Testis (tissue), 3 donors: Measurements from ENCODE around the gene HSD17B3. TPM values are rescaled to one million over a fixed set of nuclear protein-coding genes. Genes with fewer than 3 reads are reported as not detected.

Experiments
- DNase-seq: peaks from one replicate; pipeline ENCODE4 v3.0.0-alpha.2; 2019
- H3K27ac ChIP-seq, 2 donors: fragments of 200-600 bp; sonication (generic); one replicate each; pipeline ENCODE4 v1.5.1; 2019
- H3K27me3 ChIP-seq: fragments of 200-600 bp; sonication (generic); one replicate; pipeline ENCODE4 v1.5.1; 2019
- H3K36me3 ChIP-seq: fragments of 200-600 bp; sonication (generic); one replicate; pipeline ENCODE4 v1.5.1; 2017; ENCODE audit warnings: low read depth; ENCODE audit errors: missing control alignments
- H3K4me1 ChIP-seq: fragments of 200-600 bp; sonication (generic); one replicate; pipeline ENCODE4 v1.5.1; 2019
- H3K4me3 ChIP-seq, 2 donors: fragments of 200-600 bp; sonication (generic); one replicate each; pipeline ENCODE4 v1.5.1; 2017 to 2019
- H3K9me3 ChIP-seq: fragments of 200-600 bp; sonication (generic); one replicate; pipeline ENCODE4 v1.5.1; 2017
- POLR2A ChIP-seq: fragments of 450-650 bp; IDR thresholded peaks from one replicate; pipeline ENCODE4 v1.6.1; 2017; ENCODE audit warnings: antibody characterized with exemption, mild to moderate bottlenecking, moderate library complexity
- WGBS, 2 donors: methylation state at CpG; one replicate each; pipeline ENCODE4 v1.1.5; 2018; 5-methylcytosine and 5-hydroxymethylcytosine counted together
- intact Hi-C: fragments of 100-400 bp; cut with DNase I; formaldehyde crosslinking; loops from one replicate; pipeline ENCODE4 v1.15.1; 2023; ENCODE audit warnings: low total_unique reads
- polyA plus RNA-seq: library from polyadenylated mRNA; stranded (reverse); fragments of 350-450 nt; fragmentation: Illumina TruSeq; extraction: RNeasy Lipid Tissue Mini Kit (QIAGEN cat#74804); gene quantifications from one replicate; pipeline ENCODE4 v1.2.3, GENCODE V29; 2014; ENCODE audit warnings: low read depth, low replicate concordance; ENCODE audit not compliant: insufficient read depth
- total RNA-seq, 2 donors: library from RNA; depleted of rRNA; stranded (reverse); fragments of >200 nt; gene quantifications; one replicate each; pipeline ENCODE4 v1.2.3, GENCODE V29; 2016
- TF ChIP-seq, protein P1 (sequence below), 3 experiments: fragments of 450-650 bp in 2 of 3; fragments of 200-600 bp in 1 of 3; sonication (generic) in 1 of 3; IDR thresholded peaks; one replicate each; pipeline ENCODE4 v1.5.1; 2016 to 2019; ENCODE audit warnings: antibody characterized with exemption in 3 of 3, mild to moderate bottlenecking in 2 of 3, moderate library complexity in 1 of 3

HSD17B3 gene
- total and polyA plus RNA-seq, 3 donors from 2014 or later = 103 to 159 (median 104) TPM

GRCh38 chr9:96209407-96210271, 92.3 kb downstream of the HSD17B3 start:
- no peak for TF ChIP-seq POLR2A
- TF ChIP-seq, protein P1, sequence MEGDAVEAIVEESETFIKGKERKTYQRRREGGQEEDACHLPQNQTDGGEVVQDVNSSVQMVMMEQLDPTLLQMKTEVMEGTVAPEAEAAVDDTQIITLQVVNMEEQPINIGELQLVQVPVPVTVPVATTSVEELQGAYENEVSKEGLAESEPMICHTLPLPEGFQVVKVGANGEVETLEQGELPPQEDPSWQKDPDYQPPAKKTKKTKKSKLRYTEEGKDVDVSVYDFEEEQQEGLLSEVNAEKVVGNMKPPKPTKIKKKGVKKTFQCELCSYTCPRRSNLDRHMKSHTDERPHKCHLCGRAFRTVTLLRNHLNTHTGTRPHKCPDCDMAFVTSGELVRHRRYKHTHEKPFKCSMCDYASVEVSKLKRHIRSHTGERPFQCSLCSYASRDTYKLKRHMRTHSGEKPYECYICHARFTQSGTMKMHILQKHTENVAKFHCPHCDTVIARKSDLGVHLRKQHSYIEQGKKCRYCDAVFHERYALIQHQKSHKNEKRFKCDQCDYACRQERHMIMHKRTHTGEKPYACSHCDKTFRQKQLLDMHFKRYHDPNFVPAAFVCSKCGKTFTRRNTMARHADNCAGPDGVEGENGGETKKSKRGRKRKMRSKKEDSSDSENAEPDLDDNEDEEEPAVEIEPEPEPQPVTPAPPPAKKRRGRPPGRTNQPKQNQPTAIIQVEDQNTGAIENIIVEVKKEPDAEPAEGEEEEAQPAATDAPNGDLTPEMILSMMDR (IDR thresholded peaks at IDR 0.05) = no peak
- H3K9me3 ChIP-seq = no peaks in the 10 kb centered on the region
- H3K4me3 ChIP-seq = no peak overlapping the region
- no peak overlapping the region for H3K27ac ChIP-seq
- H3K4me1 ChIP-seq = no peaks in the 10 kb centered on the region
- 86 to 92% methylated on average over 7 of the region's 7 CpGs for WGBS, 2 donors
- intact Hi-C loops = no loop called here
- H3K36me3 ChIP-seq = no peaks in the 10 kb centered on the region
- H3K27me3 ChIP-seq = no peaks in the 10 kb centered on the region
- peak; percentile 27 for DNase-seq

DNA sequence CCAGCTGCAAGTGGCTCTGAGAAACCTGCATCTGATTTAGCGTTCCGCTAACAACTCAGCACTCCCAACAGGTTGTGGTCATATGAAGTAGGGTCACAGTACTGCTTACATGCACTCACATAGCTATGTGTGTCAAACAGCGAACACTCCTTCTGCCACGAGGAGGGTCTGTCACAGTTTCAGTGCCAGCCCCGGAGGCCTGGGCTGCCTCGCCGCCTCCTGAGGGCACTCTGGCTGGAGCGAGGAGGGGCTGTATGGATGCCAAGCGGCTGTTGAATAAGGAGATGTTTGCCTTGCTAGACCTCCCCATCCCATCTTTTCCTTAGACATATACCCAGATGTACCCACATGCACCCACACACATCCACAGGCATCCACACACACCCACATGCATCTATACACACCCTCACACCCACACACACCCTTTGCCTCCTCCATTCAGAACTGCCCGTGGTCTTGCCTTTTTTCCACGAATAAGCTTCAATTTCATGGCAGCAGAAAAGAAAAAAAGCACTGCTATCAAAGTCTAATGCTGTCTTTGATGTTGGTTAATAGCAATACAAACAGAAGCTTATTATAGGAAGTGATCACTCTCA, 95.7 kb downstream of the HSD17B3 start:
- no peaks in the 10 kb centered on the region for H3K27me3 ChIP-seq
- H3K4me1 ChIP-seq = no peaks in the 10 kb centered on the region
- intact Hi-C loops = no loop called here
- TF ChIP-seq, protein P1 (IDR thresholded peaks at IDR 0.05) = no peak
- no peak for TF ChIP-seq POLR2A
- no peaks in the 10 kb centered on the region for H3K9me3 ChIP-seq
- no peak for DNase-seq
- H3K36me3 ChIP-seq = no peaks in the 10 kb centered on the region
- no peak overlapping the region for H3K27ac ChIP-seq
- 84 to 89% methylated on average over 11 of the region's 11 CpGs for WGBS, 2 donors
- H3K4me3 ChIP-seq = no peak overlapping the region

- Histone ChIP-seq H3K9me3 (no peaks in the 10 kb centered on the region), H3K27me3 (no peaks in the 10 kb centered on the region), H3K4me1 (no peaks in the 10 kb centered on the region), H3K36me3 (no peaks in the 10 kb centered on the region), H3K4me3 (no peak overlapping the region), H3K27ac (no peak overlapping the region)
- intact Hi-C loops = no loop called here
- 98 to 100% methylated on average over 2 of the region's 2 CpGs for WGBS, 2 donors
- DNase-seq = no peak
- no peak for TF ChIP-seq POLR2A
- TF ChIP-seq, protein P1 (IDR thresholded peaks at IDR 0.05) = no peak
These were observed 97.1 kb downstream of the HSD17B3 start for GRCh38 chr9:96204853-96205252.

- no peak for DNase-seq
- 55 to 78% methylated on average over 14 to 18 of the region's 18 CpGs for WGBS, 2 donors
- intact Hi-C loops = no loop called here
- H3K4me1 ChIP-seq = no peaks in the 10 kb centered on the region
- no peaks in the 10 kb centered on the region for H3K9me3 ChIP-seq
- no peaks in the 10 kb centered on the region for H3K27me3 ChIP-seq
- H3K4me3 ChIP-seq = no peak overlapping the region
- H3K36me3 ChIP-seq = no peaks in the 10 kb centered on the region
- no peak overlapping the region for H3K27ac ChIP-seq
- TF ChIP-seq POLR2A = no peak
- TF ChIP-seq, protein P1 (IDR thresholded peaks at IDR 0.05) = no peak
These were observed 98.0 kb downstream of the HSD17B3 start for GRCh38 chr9:96203867-96204501.
